OCI-LY3 (cell line): ENCODE results near the gene DNM1.

Source experiments
- H2AFZ ChIP-seq: fragments of 200-600, 300-600 bp; shearing (Covaris generic); 2 replicates; pipeline ENCODE4 v1.6.0; 2014; ENCODE audit warnings: antibody characterized with exemption, low read depth, low read length
- H3K27ac ChIP-seq: fragments of 200-600, 300-600 bp; sonication (generic); 2 replicates; pipeline ENCODE4 v1.5.1; 2014; ENCODE audit warnings: mild to moderate bottlenecking, low read length, moderate library complexity, mixed read lengths
- H3K27me3 ChIP-seq: fragments of 200-600, 300-600 bp; sonication (generic); 2 replicates; pipeline ENCODE4 v1.6.1; 2014; ENCODE audit warnings: low read depth, low read length, mixed read lengths
- H3K36me3 ChIP-seq: fragments of 200-600, 300-600 bp; sonication (generic); replicated peaks from 2 replicates; pipeline ENCODE3; 2014; ENCODE audit warnings: low read depth, low read length, mixed read lengths
- H3K4me1 ChIP-seq: fragments of 300-600, 200-600 bp; sonication (generic); 2 replicates; pipeline ENCODE4 v1.6.1; 2014; ENCODE audit warnings: low read length, mixed read lengths
- H3K4me2 ChIP-seq: fragments of 200-600, 300-600 bp; sonication (generic); 2 replicates; pipeline ENCODE4 v1.6.1; 2014; ENCODE audit warnings: low read length, mixed read lengths
- H3K4me3 ChIP-seq: fragments of 300-600, 200-600 bp; sonication (generic); 2 replicates; pipeline ENCODE4 v1.5.1; 2014; ENCODE audit warnings: antibody characterized with exemption, mild to moderate bottlenecking, low read length, moderate library complexity
- H3K79me2 ChIP-seq: fragments of 300-600, 200-600 bp; shearing (Covaris generic); 2 replicates; pipeline ENCODE4 v1.6.1; 2014; ENCODE audit warnings: mild to moderate bottlenecking, low read length, mixed read lengths
- H3K9ac ChIP-seq: fragments of 300-600, 200-600 bp; shearing (Covaris generic); 2 replicates; pipeline ENCODE4 v1.6.0; 2014; ENCODE audit warnings: mild to moderate bottlenecking, low read length, moderate library complexity
- H3K9me3 ChIP-seq: fragments of 200-600, 300-600 bp; shearing (Covaris generic); 2 replicates; pipeline ENCODE4 v1.6.1; 2014; ENCODE audit warnings: low read length, mixed read lengths; ENCODE audit not compliant: insufficient read depth
- H4K20me1 ChIP-seq: fragments of 200-600, 300-600 bp; sonication (generic); 2 replicates; pipeline ENCODE4 v1.6.1; 2016; ENCODE audit warnings: low read length, mixed read lengths; ENCODE audit not compliant: insufficient read depth
- CTCF ChIP-seq: fragments of 200-600, 300-600 bp; sonication (generic); IDR thresholded peaks from 2 replicates; pipeline ENCODE4 v1.5.1; 2014; ENCODE audit warnings: antibody characterized with exemption, low read length, low read depth
- EZH2phosphoT487 ChIP-seq: fragments of 200-600 bp; shearing (Covaris generic); IDR thresholded peaks from 2 replicates; pipeline ENCODE4 v1.6.1; 2018; ENCODE audit warnings: antibody characterized with exemption, mixed run types, low read depth

Gene DNM1

GRCh38 chr9:128203707-128204551, 750 bp downstream of the DNM1 start:
- Histone ChIP-seq H3K27ac (no peak overlapping the region), H4K20me1 (no peaks in the 10 kb centered on the region), H3K9me3 (no peaks in the 10 kb centered on the region), H3K27me3 (peaks cover 26% of the 10 kb centered on the region), H3K4me3 (peak overlapping the region; percentile 75), H3K4me1 (peaks cover 5% of the 10 kb centered on the region; the same call in 1 of the 2 replicates), H3K9ac (no peak overlapping the region), H3K4me2 (peak overlapping the region; percentile 93), H3K36me3 (no peaks in the 10 kb centered on the region), H3K79me2 (no peaks in the 10 kb centered on the region), H2AFZ (no peak overlapping the region)
- TF ChIP-seq EZH2phosphoT487 (no peak), CTCF (no peak)

GRCh38 chr9:128204858-128205257, 1.7 kb downstream of the DNM1 start:
- Histone ChIP-seq H3K27me3 (peaks cover 26% of the 10 kb centered on the region), H2AFZ (no peak overlapping the region), H3K36me3 (no peaks in the 10 kb centered on the region), H3K9me3 (no peaks in the 10 kb centered on the region), H3K79me2 (no peaks in the 10 kb centered on the region), H3K4me1 (peaks cover 5% of the 10 kb centered on the region; the same call in 1 of the 2 replicates), H3K27ac (no peak overlapping the region), H3K4me3 (no peak overlapping the region), H4K20me1 (no peaks in the 10 kb centered on the region), H3K9ac (no peak overlapping the region), H3K4me2 (no peak overlapping the region)
- no peak for TF ChIP-seq CTCF

- no peak overlapping the region for H3K4me2 ChIP-seq
- H4K20me1 ChIP-seq: no peaks in the 10 kb centered on the region
- H3K9ac ChIP-seq: no peak overlapping the region
- TF ChIP-seq EZH2phosphoT487 (no peak), CTCF (no peak)
- no peak overlapping the region for H3K27ac ChIP-seq
- no peak overlapping the region for H3K4me3 ChIP-seq
- H3K27me3 ChIP-seq: peaks cover 26% of the 10 kb centered on the region
- H3K79me2 ChIP-seq: no peaks in the 10 kb centered on the region
- no peak overlapping the region for H2AFZ ChIP-seq
- no peaks in the 10 kb centered on the region for H3K36me3 ChIP-seq
- peaks cover 5% of the 10 kb centered on the region; the same call in 1 of the 2 replicates for H3K4me1 ChIP-seq
- H3K9me3 ChIP-seq: no peaks in the 10 kb centered on the region
Measured at GRCh38 chr9:128205296-128205944, 2.2 kb downstream of the DNM1 start.

DNA sequence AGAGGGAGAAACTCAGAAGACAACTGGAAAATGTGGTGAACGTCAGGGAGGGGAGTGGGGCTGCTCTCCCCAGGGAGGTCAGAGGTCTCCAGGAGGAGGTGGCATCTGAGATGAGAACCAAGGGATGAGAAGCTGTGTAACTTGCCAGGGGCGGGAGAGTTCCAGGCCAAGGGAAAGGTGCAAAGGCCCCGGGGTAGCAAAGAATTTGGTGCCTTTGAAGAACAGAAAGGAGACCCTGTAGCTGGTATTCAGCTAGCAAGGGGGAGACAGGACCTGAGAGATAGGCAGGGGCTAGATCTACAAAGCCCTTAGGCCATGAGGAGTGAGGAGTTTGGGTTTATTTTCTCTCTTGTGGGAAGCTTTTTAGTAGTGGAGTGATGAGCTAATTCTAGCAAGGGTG, 3.3 kb downstream of the DNM1 start:
- no peak overlapping the region for H3K4me3 ChIP-seq
- no peaks in the 10 kb centered on the region for H3K9me3 ChIP-seq
- TF ChIP-seq CTCF (no peak), EZH2phosphoT487 (no peak)
- no peak overlapping the region for H2AFZ ChIP-seq
- no peaks in the 10 kb centered on the region for H4K20me1 ChIP-seq
- H3K4me1 ChIP-seq: peaks cover 5% of the 10 kb centered on the region; the same call in 1 of the 2 replicates
- H3K9ac ChIP-seq: no peak overlapping the region
- H3K4me2 ChIP-seq: no peak overlapping the region
- no peaks in the 10 kb centered on the region for H3K79me2 ChIP-seq
- H3K36me3 ChIP-seq: no peaks in the 10 kb centered on the region
- H3K27me3 ChIP-seq: peaks cover 26% of the 10 kb centered on the region
- H3K27ac ChIP-seq: no peak overlapping the region
